ENCODE data around the gene IGFBP4.

DNA sequence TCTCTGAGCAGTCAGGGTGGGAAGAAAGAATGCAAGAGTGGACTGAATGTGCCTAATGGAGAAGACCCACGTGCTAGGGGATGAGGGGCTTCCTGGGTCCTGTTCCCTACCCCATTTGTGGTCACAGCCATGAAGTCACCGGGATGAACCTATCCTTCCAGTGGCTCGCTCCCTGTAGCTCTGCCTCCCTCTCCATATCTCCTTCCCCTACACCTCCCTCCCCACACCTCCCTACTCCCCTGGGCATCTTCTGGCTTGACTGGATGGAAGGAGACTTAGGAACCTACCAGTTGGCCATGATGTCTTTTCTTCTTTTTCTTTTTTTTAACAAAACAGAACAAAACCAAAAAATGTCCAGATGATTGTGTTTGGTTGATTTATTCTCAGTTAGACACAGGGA, 14.1 kb downstream of the IGFBP4 start:
- TF ChIP-seq CTCF (IDR thresholded peaks at IDR 0.05) (no peak), POLR2A (IDR thresholded peaks at IDR 0.05) (no peak)
